Tibial artery (tissue), 4 donors: ENCODE data around the gene DCP1B.
"Not testable (repeated sequence)": the region's sequence is repeated elsewhere in the genome, so short reads cannot be mapped to it uniquely, and the experiment has no call there.

Source experiments
- DNase-seq, 2 donors: peaks; one replicate each; pipeline ENCODE4 v3.0.0-alpha.2; 2019
- H3K27ac ChIP-seq, 2 donors: fragments of 200-600 bp; sonication (generic) in 1 of 2; 1 replicate in 1 of 2; 2 replicates in 1 of 2; pipeline ENCODE4 v1.5.1; 2018 to 2019; ENCODE audit warnings: mild to moderate bottlenecking in 1 of 2
- H3K27me3 ChIP-seq, 2 donors: fragments of 200-600 bp; sonication (generic) in 1 of 2; one replicate each; pipeline versions ENCODE4 v1.5.1 to v1.6.0; 2016 to 2019
- H3K36me3 ChIP-seq, 3 donors: fragments of 200-600 bp; sonication (generic) in 2 of 3; one replicate each; pipeline ENCODE4 v1.5.1; 2016 to 2019; ENCODE audit warnings: mild to moderate bottlenecking in 2 of 3
- H3K4me1 ChIP-seq, 4 donors: fragments of 200-600 bp; sonication (generic) in 2 of 4; 1 replicate in 3 of 4; 2 replicates in 1 of 4; pipeline ENCODE4 v1.5.1; 2016 to 2019
- H3K4me3 ChIP-seq, 2 donors: fragments of 200-600 bp; sonication (generic) in 1 of 2; 1 replicate in 1 of 2; 2 replicates in 1 of 2; pipeline ENCODE4 v1.5.1; 2018 to 2019; ENCODE audit warnings: mild to moderate bottlenecking in 2 of 2
- H3K9me3 ChIP-seq, 3 donors: fragments of 200-600 bp; sonication (generic) in 1 of 3; one replicate each; pipeline ENCODE4 v1.5.1; 2016 to 2019
- intact Hi-C: fragments of 100-400 bp; cut with DNase I; formaldehyde crosslinking; loops from one replicate; pipeline ENCODE4 v1.15.0; 2023; ENCODE audit warnings: low total_unique reads
- TF ChIP-seq, protein P1 (sequence below), 2 experiments: fragments of 200-600 bp in 1 of 2; fragments of 450-650 bp in 1 of 2; IDR thresholded peaks; one replicate each; pipeline ENCODE4 v1.5.1; 2017 to 2019; ENCODE audit warnings: antibody characterized with exemption in 2 of 2, mild to moderate bottlenecking in 1 of 2, moderate library complexity in 1 of 2

The DCP1B gene

GRCh38 chr12:1948883-1949282 is 55.4 kb downstream of the DCP1B start:
- intact Hi-C loops = loop anchor here (10.0 kb wide), 1 partner anchor 304 kb away; no protein-coding TSS in a partner anchor
- peaks cover 0 to 15% (median 6%) of the 10 kb centered on the region in 4 donors for H3K4me1 ChIP-seq
- H3K27ac ChIP-seq = peak overlapping the region in 1 of 2 donors; percentile 57
- no peak for DNase-seq
- H3K4me3 ChIP-seq = no peak overlapping the region
- H3K36me3 ChIP-seq = peaks cover 63 to 84% (median 77%) of the 10 kb centered on the region in 3 donors
- TF ChIP-seq, protein P1, sequence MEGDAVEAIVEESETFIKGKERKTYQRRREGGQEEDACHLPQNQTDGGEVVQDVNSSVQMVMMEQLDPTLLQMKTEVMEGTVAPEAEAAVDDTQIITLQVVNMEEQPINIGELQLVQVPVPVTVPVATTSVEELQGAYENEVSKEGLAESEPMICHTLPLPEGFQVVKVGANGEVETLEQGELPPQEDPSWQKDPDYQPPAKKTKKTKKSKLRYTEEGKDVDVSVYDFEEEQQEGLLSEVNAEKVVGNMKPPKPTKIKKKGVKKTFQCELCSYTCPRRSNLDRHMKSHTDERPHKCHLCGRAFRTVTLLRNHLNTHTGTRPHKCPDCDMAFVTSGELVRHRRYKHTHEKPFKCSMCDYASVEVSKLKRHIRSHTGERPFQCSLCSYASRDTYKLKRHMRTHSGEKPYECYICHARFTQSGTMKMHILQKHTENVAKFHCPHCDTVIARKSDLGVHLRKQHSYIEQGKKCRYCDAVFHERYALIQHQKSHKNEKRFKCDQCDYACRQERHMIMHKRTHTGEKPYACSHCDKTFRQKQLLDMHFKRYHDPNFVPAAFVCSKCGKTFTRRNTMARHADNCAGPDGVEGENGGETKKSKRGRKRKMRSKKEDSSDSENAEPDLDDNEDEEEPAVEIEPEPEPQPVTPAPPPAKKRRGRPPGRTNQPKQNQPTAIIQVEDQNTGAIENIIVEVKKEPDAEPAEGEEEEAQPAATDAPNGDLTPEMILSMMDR (IDR thresholded peaks at IDR 0.05) = no peak
- H3K27me3 ChIP-seq = no peaks in the 10 kb centered on the region
- H3K9me3 ChIP-seq = no peaks in the 10 kb centered on the region

GRCh38 chr12:1947081-1947480 is 57.2 kb downstream of the DCP1B start:
- TF ChIP-seq, protein P1 (IDR thresholded peaks at IDR 0.05) = no peak
- no peak overlapping the region for H3K4me3 ChIP-seq
- peaks cover 0 to 15% (median 6%) of the 10 kb centered on the region in 4 donors for H3K4me1 ChIP-seq
- no peaks in the 10 kb centered on the region for H3K27me3 ChIP-seq
- no peaks in the 10 kb centered on the region for H3K9me3 ChIP-seq
- no peak for DNase-seq
- no peak overlapping the region for H3K27ac ChIP-seq
- H3K36me3 ChIP-seq = peaks cover 49 to 67% (median 61%) of the 10 kb centered on the region in 3 donors
- intact Hi-C loops = loop anchor here (10.0 kb wide), 1 partner anchor 302 kb away; no protein-coding TSS in a partner anchor

GRCh38 chr12:1946296-1946695 is 58.0 kb downstream of the DCP1B start:
- no peaks in the 10 kb centered on the region for H3K9me3 ChIP-seq
- peaks cover 0 to 15% (median 6%) of the 10 kb centered on the region in 4 donors for H3K4me1 ChIP-seq
- H3K36me3 ChIP-seq = peaks cover 43 to 65% (median 58%) of the 10 kb centered on the region in 3 donors
- intact Hi-C loops = loop anchor here (10.0 kb wide), 1 partner anchor 301 kb away; no protein-coding TSS in a partner anchor
- no peak overlapping the region for H3K4me3 ChIP-seq
- no peaks in the 10 kb centered on the region for H3K27me3 ChIP-seq
- TF ChIP-seq, protein P1 (IDR thresholded peaks at IDR 0.05) = no peak
- DNase-seq = no peak
- H3K27ac ChIP-seq = no peak overlapping the region

DNA sequence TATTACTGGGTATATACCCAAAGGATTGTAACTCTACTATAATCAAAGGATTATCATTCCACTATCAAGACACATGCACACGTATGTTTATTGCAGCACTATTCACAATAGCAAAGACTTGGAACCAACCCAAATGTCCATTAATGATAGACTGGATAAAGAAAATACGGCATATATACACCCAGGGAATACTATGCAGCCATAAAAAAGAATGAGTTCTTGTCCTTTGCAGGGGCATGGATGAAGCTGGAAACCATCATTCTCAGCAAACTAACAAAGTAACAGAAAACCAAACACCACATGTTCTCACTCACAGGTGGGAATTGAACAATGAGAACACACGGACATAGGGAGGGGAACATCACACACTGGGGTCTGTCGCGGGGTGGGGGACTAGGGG is 58.8 kb downstream of the DCP1B start:
- not testable (repeated sequence) for H3K9me3 ChIP-seq, DNase-seq, H3K27me3 ChIP-seq, H3K4me3 ChIP-seq, H3K27ac ChIP-seq
- Histone ChIP-seq H3K4me1 (peaks cover 0 to 12% (median 6%) of the 10 kb centered on the region in 4 donors), H3K36me3 (peaks cover 45 to 65% (median 54%) of the 10 kb centered on the region in 3 donors)
- intact Hi-C loops = loop anchor here (10.0 kb wide), 1 partner anchor 301 kb away; no protein-coding TSS in a partner anchor

DNA sequence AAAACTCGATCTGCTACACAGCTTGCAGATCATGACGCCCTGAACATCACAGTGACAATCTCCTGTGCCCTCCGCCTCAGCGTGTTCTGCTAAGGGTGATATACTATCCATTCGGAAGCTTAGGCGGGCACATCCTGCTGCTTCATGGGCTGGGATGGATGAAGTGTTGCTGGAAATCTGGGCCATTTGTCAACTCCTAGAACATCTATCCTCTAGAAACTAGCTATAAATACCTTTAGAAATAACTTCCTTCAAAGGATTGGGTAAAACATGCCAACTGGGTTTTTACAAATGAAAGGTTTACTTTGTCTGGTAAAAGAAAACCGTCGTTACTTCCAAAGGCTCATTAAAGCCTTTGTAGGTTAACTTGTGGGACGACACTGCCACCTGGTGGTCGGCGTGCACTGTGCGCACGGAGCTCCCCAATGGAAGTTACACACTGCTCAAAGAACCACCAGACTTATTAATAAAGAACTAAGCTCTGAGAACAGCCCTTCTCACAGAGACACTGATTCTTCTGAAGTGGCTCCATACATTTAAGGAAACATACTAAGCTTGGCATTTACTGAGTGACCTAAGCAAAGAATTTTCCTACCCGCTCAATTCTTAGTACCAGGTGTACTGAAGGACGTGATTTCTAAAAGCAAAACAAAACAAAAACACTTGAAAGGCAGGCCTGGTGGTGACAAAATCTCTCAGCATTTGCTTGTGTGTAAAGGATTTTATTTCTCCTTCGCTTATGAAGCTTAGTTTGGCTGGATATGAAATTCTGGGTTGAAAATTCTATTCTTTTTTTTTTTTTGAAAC is 64.3 kb downstream of the DCP1B start:
- no peak overlapping the region for H3K4me3 ChIP-seq
- H3K27me3 ChIP-seq = no peaks in the 10 kb centered on the region
- H3K9me3 ChIP-seq = no peaks in the 10 kb centered on the region
- peaks cover 5 to 33% (median 19%) of the 10 kb centered on the region in 3 donors for H3K36me3 ChIP-seq
- peak; percentile 89 to 90 for DNase-seq
- intact Hi-C loops = loop anchor here (1.0 to 10.0 kb wide), 4 partner anchors 62 to 295 kb away; partner anchors contain the start of gene DCP1B
- TF ChIP-seq, protein P1 (IDR thresholded peaks at IDR 0.05) = peak; percentile 93 to 98
- H3K4me1 ChIP-seq = peaks cover 0 to 38% (median 29%) of the 10 kb centered on the region in 4 donors
- H3K27ac ChIP-seq = peak overlapping the region; percentile 79 to 86

- Histone ChIP-seq H3K36me3 (peaks cover 5 to 30% (median 19%) of the 10 kb centered on the region in 3 donors), H3K9me3 (no peaks in the 10 kb centered on the region), H3K4me3 (no peak overlapping the region), H3K27me3 (no peaks in the 10 kb centered on the region), H3K4me1 (peaks cover 0 to 43% (median 31%) of the 10 kb centered on the region in 4 donors), H3K27ac (peak overlapping the region; percentile 79 to 86)
- intact Hi-C loops = loop anchor here (5.0 kb wide), 2 partner anchors 63 to 93 kb away; partner anchors contain the start of gene DCP1B
- TF ChIP-seq, protein P1 (IDR thresholded peaks at IDR 0.05) = no peak
- no peak for DNase-seq
Observed at GRCh38 chr12:1939331-1939730, 64.9 kb downstream of the DCP1B start.
